HAP-1 (cell line): ENCODE results near the gene SERINC5.

Source experiments
- DNase-seq, 2 experiments: peaks; one replicate each; pipeline ENCODE4 v3.0.0-alpha.2; 2016 to 2020; ENCODE audit warnings: low spot score in 2 of 2
- H3K27me3 ChIP-seq: fragments of 250-450 bp; sonication (Bioruptor Pico); 2 replicates; pipeline ENCODE4 v1.5.1; 2020; ENCODE audit warnings: low read depth, mild to moderate bottlenecking, moderate library complexity
- H3K36me3 ChIP-seq: fragments of 250-450 bp; sonication (Bioruptor Pico); replicated peaks from 2 replicates; pipeline ENCODE4 v1.5.1; 2020; ENCODE audit warnings: mild to moderate bottlenecking
- H3K4me1 ChIP-seq: fragments of 250-450 bp; sonication (Bioruptor Pico); 2 replicates; pipeline ENCODE4 v1.5.1; 2020; ENCODE audit warnings: mild to moderate bottlenecking
- H3K4me3 ChIP-seq: fragments of 250-450 bp; sonication (Bioruptor Pico); 2 replicates; pipeline ENCODE4 v1.5.1; 2020; ENCODE audit warnings: mild to moderate bottlenecking, moderate library complexity
- H3K9me3 ChIP-seq: fragments of 250-450 bp; sonication (Bioruptor Pico); 2 replicates; pipeline ENCODE4 v1.5.1; 2020; ENCODE audit warnings: mild to moderate bottlenecking, moderate library complexity
- in situ Hi-C: fragments of 300-500 bp; cut with MboI; formaldehyde crosslinking; loops from 3 replicates; pipeline ENCODE4 v1.14.3; 2020; ENCODE audit warnings: low sequenced_read_pairs, inconsistent platforms, mixed read lengths

The SERINC5 gene

GRCh38 chr5:80230269-80230992 is 25.4 kb downstream of the SERINC5 start:
- no peak for DNase-seq
- Histone ChIP-seq H3K9me3 (no peaks in the 10 kb centered on the region), H3K4me1 (peaks cover 29% of the 10 kb centered on the region), H3K27me3 (no peaks in the 10 kb centered on the region), H3K36me3 (no peaks in the 10 kb centered on the region), H3K4me3 (no peak overlapping the region)
- in situ Hi-C loops = no loop called here

- no peaks in the 10 kb centered on the region for H3K9me3 ChIP-seq
- in situ Hi-C loops = no loop called here
- no peaks in the 10 kb centered on the region for H3K36me3 ChIP-seq
- H3K4me3 ChIP-seq = no peak overlapping the region
- H3K27me3 ChIP-seq = no peaks in the 10 kb centered on the region
- peaks cover 29% of the 10 kb centered on the region for H3K4me1 ChIP-seq
- DNase-seq = no peak
Measured at GRCh38 chr5:80229902-80230255, 26.0 kb downstream of the SERINC5 start.

GRCh38 chr5:80227979-80228596 is 27.8 kb downstream of the SERINC5 start:
- Histone ChIP-seq H3K27me3 (no peaks in the 10 kb centered on the region), H3K9me3 (no peaks in the 10 kb centered on the region), H3K4me1 (peaks cover 12% of the 10 kb centered on the region), H3K36me3 (no peaks in the 10 kb centered on the region), H3K4me3 (no peak overlapping the region)
- DNase-seq = no peak
- in situ Hi-C loops = no loop called here

GRCh38 chr5:80225934-80226326 is 29.9 kb downstream of the SERINC5 start:
- no peak for DNase-seq
- in situ Hi-C loops = no loop called here
- no peaks in the 10 kb centered on the region for H3K9me3 ChIP-seq
- peaks cover 4% of the 10 kb centered on the region for H3K4me1 ChIP-seq
- no peaks in the 10 kb centered on the region for H3K36me3 ChIP-seq
- H3K4me3 ChIP-seq = no peak overlapping the region
- no peaks in the 10 kb centered on the region for H3K27me3 ChIP-seq

- Histone ChIP-seq H3K4me1 (peaks cover 3% of the 10 kb centered on the region), H3K27me3 (no peaks in the 10 kb centered on the region), H3K9me3 (no peaks in the 10 kb centered on the region), H3K36me3 (no peaks in the 10 kb centered on the region), H3K4me3 (no peak overlapping the region)
- in situ Hi-C loops = no loop called here
- DNase-seq = no peak
Measured at GRCh38 chr5:80225189-80225933, 30.5 kb downstream of the SERINC5 start.

- in situ Hi-C loops = no loop called here
- H3K36me3 ChIP-seq = no peaks in the 10 kb centered on the region
- H3K27me3 ChIP-seq = no peaks in the 10 kb centered on the region
Measured at GRCh38 chr5:80223561-80223960, 32.3 kb downstream of the SERINC5 start.

GRCh38 chr5:80220245-80220897 is 35.5 kb downstream of the SERINC5 start:
- in situ Hi-C loops = no loop called here
- H3K4me3 ChIP-seq = no peak overlapping the region
- no peaks in the 10 kb centered on the region for H3K36me3 ChIP-seq
- no peaks in the 10 kb centered on the region for H3K4me1 ChIP-seq
- H3K27me3 ChIP-seq = no peaks in the 10 kb centered on the region
- no peak for DNase-seq
- H3K9me3 ChIP-seq = no peaks in the 10 kb centered on the region

More at GRCh38 chr5:80223561-80223960, 32.3 kb downstream of the SERINC5 start:
- H3K9me3 ChIP-seq = no peaks in the 10 kb centered on the region
- no peak overlapping the region for H3K4me3 ChIP-seq
- no peaks in the 10 kb centered on the region for H3K4me1 ChIP-seq
- no peak for DNase-seq

- no peak overlapping the region for H3K4me3 ChIP-seq
- H3K27me3 ChIP-seq = no peaks in the 10 kb centered on the region
- no peaks in the 10 kb centered on the region for H3K9me3 ChIP-seq
- H3K4me1 ChIP-seq = no peaks in the 10 kb centered on the region
- no peaks in the 10 kb centered on the region for H3K36me3 ChIP-seq
- DNase-seq = no peak
- in situ Hi-C loops = no loop called here
Measured at GRCh38 chr5:80219391-80219790, 36.5 kb downstream of the SERINC5 start.

- in situ Hi-C loops = no loop called here
- Histone ChIP-seq H3K36me3 (no peaks in the 10 kb centered on the region), H3K4me3 (no peak overlapping the region), H3K27me3 (no peaks in the 10 kb centered on the region), H3K4me1 (no peaks in the 10 kb centered on the region), H3K9me3 (no peaks in the 10 kb centered on the region)
- DNase-seq = no peak
Measured at GRCh38 chr5:80217667-80218066, 38.2 kb downstream of the SERINC5 start.

- no peaks in the 10 kb centered on the region for H3K4me1 ChIP-seq
- no peaks in the 10 kb centered on the region for H3K9me3 ChIP-seq
- no peaks in the 10 kb centered on the region for H3K27me3 ChIP-seq
- no peak overlapping the region for H3K4me3 ChIP-seq
- in situ Hi-C loops = no loop called here
- DNase-seq = no peak
- no peaks in the 10 kb centered on the region for H3K36me3 ChIP-seq
Measured at GRCh38 chr5:80216753-80217596, 38.9 kb downstream of the SERINC5 start.

GRCh38 chr5:80216096-80216495 is 39.8 kb downstream of the SERINC5 start:
- H3K27me3 ChIP-seq = no peaks in the 10 kb centered on the region
- no peaks in the 10 kb centered on the region for H3K36me3 ChIP-seq
- no peaks in the 10 kb centered on the region for H3K4me1 ChIP-seq
- in situ Hi-C loops = no loop called here
- no peaks in the 10 kb centered on the region for H3K9me3 ChIP-seq
- no peak overlapping the region for H3K4me3 ChIP-seq
- no peak for DNase-seq

GRCh38 chr5:80215523-80215922 is 40.3 kb downstream of the SERINC5 start:
- H3K4me3 ChIP-seq = no peak overlapping the region
- DNase-seq = no peak
- H3K36me3 ChIP-seq = no peaks in the 10 kb centered on the region
- in situ Hi-C loops = no loop called here
- no peaks in the 10 kb centered on the region for H3K4me1 ChIP-seq
- H3K9me3 ChIP-seq = no peaks in the 10 kb centered on the region
- no peaks in the 10 kb centered on the region for H3K27me3 ChIP-seq

GRCh38 chr5:80213466-80213865 is 42.4 kb downstream of the SERINC5 start:
- in situ Hi-C loops = no loop called here
- Histone ChIP-seq H3K9me3 (no peaks in the 10 kb centered on the region), H3K36me3 (no peaks in the 10 kb centered on the region), H3K4me1 (no peaks in the 10 kb centered on the region), H3K27me3 (no peaks in the 10 kb centered on the region), H3K4me3 (no peak overlapping the region)
- DNase-seq = no peak
